COLO829 (cell line): ENCODE measurements around the gene ZBTB7C.

ENCODE experiments used
- DNase-seq: peaks from one replicate; pipeline ENCODE4 v3.0.0; 2012; ENCODE audit warnings: low spot score

ZBTB7C gene

DNA sequence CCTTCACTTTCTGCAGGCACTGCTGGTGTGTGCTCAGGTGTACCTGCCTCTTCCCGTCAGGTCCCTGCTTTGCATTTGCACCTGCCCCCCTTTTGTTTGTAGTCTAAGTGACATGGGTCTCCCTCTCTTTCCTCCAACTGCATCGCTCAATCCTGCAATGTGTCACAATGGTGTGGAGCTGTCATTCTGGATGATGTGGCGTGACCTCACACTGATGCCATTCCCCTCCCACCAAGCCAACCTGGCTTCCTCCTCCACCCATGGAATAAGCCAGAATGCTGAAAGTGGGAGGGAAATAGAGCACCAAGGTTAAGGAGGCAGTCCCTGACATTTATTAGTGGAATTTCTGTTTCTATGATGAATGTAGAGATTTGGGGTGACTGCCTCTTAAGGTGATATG, 156.7 kb downstream of the ZBTB7C start:
- DNase-seq, result no peak

DNA sequence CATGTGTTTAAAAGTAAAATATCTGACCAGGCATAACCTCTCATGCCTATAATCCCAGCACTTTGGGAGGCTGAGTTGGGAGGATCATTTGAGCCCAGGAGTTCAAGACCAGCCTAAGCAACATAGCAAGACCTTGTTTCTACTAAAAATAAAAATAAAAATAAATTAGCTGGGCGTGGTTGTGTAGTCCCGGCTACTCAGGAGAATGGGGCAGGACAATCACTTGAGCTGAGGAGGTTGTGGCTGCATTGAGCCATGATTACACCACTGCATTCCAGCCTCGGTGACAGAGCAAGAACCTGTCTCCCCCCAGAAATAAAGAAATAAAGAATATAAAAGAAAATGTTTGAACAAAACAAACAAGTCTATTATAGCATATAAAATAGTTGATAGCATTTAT, 158.3 kb downstream of the ZBTB7C start:
- DNase-seq, result no peak

DNA sequence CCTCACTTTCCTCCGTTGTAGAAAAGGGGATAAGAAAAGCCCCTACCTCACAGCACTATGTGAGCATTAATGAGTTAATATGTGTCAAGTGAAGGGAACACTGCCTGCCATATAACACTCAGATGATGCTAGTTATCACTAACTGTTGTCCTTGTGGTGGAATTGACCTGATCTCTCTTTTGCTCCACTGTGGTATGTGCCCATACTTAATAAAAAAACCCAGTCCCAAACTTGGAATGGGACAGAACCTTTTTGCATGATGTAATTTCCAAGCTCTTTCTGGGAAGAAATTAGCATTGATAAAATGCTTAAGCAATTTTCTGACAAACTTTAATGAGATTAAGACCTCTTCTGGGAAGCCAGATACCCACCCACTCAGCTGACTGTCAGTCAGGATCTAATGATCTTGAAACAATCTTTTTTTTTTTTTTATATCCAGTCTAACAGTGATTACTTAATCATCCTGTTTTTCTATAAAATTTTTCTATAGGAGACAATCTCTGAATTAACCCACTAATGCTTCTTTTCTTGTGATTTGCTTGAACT, 158.7 kb downstream of the ZBTB7C start:
- no peak for DNase-seq

DNA sequence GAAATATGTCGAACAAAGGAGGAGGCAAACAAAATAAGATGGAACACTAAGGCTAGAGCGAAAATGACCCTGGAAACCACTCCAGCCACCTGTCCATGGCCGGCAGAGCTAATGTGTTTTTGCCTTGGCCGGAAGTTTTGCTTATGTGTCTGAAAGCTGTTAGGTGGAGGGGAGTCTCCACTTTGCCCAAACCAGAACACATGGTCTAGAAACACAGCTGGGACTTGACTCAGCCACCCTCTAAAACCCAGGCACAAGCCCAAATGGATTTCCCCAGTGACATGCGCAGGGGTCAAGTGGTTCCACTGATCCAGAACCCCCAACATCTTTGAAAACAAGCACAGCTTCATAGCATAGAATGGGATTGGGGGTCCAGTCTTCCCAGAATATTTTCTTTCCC, 159.3 kb downstream of the ZBTB7C start:
- no peak for DNase-seq

DNA sequence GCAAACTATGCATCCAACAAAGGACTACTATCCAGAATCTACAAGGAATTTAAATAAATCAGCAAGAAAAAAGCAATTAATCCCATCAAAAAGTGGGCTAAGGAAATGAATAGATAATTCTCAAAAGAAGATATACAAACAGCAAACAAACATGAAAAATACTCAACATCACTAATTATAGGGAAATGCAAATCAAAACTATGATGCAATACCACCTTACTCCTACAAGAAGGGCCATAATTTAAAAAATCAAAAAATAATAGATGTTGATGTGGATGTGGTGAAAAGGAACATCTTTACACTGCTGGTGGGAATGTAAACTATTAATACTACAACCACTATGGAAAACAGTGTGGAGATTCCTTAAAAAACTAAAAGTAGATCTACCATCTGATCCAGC, 164.7 kb downstream of the ZBTB7C start:
- DNase-seq, result no peak

DNA sequence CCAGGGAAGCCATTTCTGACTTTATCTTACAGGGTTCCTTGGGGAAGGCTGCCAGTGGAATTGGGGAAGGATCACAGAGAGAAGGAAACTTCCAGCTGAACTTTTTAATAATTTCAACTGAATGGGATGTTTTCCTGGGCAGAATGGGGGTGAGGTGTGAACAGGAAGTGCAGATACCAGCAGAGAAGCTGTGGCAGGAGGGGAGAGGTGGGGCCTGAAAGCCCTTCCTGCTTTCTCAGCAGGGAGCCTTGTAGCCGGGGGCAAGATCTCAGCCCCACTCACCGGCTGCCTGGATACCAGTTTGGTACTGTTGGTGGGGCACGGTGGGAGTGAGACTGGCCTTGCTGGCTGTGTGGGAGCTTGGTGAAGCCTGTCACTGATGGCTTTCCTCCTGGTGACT, 170.5 kb downstream of the ZBTB7C start:
- no peak for DNase-seq

DNA sequence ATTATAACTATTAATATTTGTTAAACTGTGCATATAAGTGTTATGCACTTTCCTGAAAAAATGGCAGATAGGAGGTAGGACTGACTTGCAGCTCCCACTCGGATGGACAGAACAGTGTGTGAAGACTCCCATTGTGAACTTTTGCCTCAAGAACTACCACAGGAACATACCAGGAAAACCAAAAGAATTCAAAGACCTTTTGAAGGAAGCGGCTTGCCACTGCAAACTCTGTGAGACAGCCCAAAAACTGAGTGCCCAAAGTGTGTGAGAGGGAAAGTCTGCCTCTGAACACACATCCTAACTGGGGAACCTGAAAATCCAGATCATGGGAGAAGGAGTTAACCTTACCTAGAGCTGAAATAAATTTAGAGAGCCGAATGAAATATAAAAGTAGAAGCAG, 171.0 kb downstream of the ZBTB7C start:
- no peak for DNase-seq

DNA sequence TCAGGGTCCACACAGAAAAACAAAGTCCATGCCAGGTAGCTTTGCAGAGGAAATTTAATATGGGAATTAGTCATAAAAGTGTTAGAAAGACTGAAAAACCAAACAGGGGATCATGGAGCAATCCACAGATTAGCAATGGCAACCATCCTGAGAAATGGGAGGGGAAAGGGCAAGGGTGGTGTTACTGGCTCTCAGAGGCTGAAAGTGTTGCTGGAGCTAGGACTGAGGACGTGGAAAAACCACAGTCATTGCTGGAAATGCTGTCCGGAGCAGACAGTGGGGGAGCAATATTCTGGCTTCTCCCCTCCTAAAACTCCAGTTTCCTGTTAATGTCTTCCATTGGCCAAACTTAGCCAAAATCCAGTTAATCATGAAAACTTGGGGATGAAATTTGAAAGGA, 172.4 kb downstream of the ZBTB7C start:
- no peak for DNase-seq

DNA sequence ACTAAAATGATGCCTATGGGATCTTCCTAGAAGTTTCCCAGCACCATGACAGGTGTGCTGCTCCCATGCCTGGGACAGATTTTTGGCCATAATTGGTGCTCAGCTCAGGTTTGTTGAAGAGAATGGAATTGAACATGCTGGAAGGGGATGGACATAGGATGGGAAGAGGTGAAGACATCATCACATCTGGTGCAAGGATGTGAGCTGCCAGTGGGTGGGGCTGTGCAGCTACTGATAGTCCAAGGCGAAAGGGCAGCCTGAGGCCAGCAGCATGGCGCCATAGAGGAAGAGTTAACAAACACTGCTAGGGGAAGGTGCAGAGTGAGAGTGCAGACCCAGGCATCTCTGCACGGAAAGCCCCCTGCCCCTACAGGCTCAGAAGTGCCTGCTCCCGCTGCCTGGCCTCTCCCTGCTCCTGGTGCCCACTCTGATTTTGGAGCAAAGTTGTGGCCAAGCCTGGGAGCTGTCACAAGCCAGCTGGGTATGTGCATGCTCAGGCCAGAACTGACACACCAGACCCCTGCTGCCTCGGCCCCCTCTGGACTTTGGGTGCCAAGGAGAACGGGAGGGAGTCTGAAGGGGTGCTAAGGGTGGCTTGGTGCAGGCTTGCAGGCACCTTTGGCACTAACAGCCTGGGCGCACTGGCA, 178.6 kb downstream of the ZBTB7C start:
- DNase-seq, result peak; percentile 84

DNA sequence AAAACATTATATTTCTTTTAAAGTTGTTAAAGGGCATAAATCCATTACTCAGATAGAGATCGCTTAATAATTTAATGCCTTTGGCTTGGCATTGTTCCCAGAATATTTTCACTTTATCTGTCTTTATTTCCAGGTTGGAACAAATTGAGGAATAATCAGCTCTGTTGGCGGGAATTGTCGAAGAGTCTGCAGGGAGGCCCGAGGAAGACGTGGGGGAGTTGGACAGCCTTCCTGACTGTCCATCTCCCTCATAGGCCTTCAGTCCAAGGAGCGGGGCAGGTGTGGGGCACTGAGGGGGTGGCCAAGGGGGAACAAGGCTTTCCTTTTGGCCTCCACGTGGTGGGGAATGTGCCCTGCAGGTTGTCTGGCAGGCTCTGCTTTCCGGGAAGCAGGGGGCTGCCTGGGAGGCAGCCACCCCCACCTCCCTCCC, 179.6 kb downstream of the ZBTB7C start:
- DNase-seq, result no peak

DNA sequence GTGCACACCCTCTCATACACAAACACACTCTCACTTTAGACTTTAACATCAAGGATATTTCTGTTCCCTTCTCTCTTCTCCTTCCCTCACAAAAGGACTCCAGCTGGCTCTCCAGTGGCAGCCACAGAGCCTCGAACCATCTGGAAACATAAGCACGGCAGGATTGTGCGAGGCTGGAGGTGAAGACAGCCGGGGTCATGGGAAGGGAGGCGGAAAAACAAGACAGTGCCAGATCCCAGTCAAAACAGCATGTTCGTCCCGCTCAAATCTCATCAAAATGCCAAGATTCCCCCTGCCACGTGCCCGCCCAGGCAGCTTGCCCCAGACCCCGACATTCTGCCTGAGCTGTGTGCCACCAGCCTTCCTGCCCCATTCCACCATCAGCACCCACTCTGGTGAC, 180.3 kb downstream of the ZBTB7C start:
- DNase-seq, result no peak

DNA sequence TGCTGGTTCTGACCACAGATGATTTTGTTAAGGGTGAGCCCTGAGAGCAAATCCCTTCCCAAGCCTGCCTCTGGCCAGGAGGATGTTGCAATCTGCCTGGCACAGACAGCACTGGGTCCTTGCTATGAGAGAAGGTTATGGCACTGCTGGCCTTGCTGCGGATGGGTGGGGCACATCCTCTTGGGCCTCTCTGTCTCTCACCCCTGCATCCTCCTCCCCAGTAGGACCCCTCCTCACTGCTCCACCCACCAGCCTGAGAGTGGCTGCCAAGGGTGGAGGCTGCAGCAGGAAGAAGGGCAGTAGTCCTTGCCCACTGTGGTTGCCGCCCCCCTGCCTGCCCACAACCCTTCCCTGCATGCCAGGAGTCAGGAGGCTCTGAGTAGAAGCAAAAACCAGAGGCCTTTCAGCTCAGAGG, 180.9 kb downstream of the ZBTB7C start:
- DNase-seq, result no peak

DNA sequence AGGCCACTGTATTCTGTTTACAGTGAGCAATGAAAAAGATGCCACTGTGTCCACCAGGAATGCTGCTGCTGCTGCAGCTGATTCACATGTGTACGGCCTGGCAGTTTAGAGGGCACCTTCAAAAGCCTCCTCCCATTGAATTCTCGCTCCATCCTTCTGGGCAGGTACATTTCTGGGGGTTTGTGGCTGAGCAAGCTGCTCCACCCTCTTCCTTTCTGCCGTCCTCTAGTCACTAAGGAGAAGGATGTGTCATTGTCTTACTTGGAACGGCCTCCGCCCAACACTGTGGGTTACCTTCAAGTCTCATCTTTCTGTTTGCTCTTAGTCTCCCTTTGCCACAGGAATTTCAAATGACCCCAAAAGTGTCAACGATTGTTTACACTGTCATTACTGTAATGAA, 182.0 kb downstream of the ZBTB7C start:
- no peak for DNase-seq

DNA sequence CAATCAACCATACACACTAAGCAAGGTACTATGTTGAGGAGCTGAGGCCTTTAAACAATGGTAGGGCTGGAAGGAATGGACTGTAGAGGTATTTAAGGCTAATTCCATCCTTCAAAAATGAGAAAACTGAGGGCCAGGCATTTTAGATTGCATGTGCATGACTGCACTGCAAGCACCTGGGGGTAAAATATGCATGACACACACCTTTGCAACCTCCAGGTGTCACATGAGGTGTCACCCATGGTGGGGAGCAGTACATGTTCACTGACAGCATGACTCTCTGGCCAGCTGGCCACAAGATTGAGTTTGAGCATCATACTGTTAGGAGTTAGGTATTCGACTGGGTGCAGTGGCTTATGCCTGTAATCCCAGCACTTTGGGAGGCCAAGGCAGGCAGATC, 182.8 kb downstream of the ZBTB7C start:
- no peak for DNase-seq

DNA sequence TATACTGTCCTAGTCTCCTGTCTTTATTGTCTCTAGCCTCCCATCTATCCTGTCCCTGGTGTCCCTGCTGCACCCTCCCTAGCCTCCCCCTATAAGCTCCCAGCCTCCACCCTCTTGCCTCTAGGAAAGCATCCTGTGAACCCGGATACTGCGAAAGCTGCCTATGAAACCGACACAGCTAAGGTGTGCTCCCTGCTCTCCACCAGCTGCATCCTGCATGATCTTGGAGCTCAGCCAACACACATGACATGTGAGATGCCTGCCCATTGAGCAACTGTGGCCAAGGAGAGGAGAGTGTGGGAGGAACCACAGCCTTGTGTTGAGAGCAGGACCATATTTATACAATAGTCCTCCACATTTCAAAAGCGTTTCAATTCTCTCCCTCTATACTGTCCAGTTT, 187.1 kb downstream of the ZBTB7C start:
- DNase-seq, result peak; percentile 5

DNA sequence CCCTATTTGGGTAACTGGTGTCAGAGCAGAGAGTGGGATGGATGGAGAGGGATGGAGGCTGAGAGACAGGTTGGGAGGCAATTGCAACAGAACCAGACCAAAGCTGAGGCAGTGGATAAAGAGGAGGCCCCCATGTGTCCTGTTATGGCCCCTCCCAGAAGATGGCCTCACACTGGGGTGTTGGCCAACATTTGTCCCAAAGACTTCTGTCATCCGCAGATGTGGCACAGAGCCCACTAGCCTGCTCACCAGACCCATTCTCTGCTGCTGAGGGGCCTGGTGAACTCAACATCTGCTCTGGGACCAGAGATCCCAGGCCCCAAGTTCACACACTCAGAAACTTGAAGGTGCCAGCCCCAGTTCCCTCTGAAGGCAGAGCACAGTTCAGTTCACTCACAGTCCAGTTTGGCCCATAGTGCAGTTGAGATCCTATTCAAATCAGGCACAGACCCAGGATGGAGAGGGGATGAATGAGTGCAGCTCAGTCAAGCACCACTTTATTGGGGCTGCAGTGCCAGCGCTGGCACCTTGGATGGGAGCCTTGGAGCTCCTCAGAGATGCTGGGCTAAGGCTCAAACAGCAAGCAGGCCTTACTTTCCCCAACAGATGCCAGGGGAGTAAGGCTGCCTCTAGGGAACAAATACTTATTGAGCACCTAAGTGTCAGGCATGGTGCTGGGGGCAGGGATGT, 189.2 kb downstream of the ZBTB7C start:
- no peak for DNase-seq

DNA sequence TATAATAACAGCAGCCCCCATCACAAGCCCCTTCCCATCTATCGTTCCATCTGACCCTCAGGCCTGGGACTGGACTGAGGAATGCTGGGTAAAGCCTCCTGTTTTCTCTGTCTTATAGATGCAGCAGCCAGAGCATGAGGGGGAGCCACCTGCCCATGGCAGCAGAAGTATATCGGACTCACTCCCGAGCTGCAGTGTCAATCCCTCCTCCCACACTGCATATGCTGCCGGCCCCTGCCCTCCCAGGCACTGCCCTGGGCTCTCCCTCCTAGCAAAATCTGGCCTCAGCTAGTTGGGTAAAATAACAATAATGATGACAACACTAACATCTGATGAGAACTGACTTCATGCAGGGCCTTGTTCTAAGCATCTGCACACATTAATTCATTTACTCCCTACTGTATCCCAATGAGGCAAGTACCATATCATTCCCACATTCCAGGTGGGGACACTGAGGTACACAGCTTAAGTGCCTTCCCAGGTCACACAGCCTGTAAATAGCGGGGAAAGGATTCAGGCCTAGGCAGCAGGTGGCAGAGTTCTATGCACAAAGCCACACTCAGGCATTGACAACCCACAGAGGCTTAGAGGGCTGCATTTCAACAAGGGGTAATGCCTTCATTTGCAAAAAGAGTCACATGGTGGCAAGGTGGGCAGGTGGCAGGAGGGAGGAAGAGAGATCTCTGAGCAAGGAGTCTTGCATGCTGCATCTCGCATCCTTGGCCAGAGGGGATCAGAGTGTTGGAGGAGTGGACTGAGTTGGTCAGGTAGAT, 190.0 kb downstream of the ZBTB7C start:
- DNase-seq, result no peak

DNA sequence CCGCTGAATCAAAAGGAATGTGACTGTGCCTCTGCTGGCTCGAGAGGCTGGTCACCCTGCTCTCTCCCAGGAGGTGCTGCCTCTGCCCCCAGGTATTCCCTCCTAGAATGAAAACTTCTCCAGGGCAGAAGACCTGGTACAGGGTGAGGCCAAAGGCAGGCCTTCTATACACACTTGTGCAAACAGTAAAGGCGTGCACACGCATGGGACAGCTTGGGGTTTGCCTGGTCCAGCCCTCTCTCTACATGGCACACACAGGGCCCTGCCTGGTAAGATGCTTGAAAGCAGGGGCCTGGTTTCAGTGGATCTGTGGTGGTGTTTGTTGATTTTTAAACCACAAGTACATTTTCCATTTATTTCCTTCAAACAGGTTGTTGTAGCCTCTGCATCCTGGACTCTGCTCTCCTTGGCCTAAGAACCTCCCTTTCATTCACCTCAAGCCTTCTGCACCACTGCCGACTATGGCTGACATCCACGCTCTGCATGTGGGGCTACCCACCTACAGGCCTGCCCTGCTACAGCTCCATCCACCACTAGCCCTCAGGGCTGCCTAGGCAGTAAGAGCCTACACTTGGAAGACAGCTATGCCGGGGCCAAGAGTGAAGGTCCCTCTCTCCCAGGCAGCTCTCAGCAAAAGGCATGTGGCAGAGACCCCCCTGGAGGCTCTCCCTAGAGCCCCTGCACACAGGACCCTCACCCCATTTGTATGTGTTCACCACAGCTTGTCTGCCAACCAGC, 190.7 kb downstream of the ZBTB7C start:
- DNase-seq, result no peak

DNA sequence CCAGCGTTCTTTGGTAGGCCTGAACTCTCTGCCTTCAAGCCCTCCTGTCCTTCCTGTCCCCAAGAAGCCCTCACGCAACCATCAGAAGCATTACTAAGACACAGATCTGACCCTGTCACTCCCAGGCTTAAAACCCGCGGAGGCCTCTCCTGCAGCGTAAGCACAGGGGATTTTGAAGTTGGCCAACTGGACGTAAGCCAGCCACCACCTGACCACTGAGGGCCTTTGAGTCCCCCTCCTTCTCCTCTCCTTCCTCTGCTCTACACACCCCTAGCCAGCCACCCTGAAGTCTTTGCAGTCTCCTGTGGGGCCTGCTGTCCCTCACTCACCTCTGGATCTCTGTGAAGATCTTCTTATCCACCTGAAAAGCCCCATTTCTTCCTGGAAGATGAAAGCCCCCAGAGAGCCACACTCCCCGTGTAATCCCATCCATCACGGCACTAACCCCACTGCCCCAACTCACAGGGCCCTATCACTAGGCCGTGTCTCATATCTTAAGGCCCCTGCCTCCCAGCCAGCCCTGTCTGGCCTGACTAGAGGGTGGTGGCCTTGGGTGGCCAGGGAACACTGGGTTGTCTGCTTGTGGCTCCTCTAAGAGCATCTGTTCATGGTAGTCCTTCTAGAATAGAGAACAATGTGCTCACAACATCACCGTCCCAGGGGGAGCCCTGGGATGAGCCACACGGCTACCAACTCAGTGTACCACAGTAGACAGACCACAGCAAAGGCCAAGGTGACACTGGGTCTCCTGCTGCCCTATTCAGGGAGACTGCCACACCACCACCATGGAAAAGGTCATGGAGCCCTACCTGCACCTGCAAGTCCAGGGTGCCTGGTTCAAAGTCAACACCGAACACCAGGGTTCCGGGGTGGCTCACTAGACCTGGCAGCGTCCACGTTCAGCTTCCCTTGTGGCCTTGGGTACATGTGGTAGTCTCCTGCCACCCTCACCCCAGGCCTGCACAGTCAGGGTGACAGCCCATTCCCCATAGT, 191.6 kb downstream of the ZBTB7C start:
- no peak for DNase-seq

DNA sequence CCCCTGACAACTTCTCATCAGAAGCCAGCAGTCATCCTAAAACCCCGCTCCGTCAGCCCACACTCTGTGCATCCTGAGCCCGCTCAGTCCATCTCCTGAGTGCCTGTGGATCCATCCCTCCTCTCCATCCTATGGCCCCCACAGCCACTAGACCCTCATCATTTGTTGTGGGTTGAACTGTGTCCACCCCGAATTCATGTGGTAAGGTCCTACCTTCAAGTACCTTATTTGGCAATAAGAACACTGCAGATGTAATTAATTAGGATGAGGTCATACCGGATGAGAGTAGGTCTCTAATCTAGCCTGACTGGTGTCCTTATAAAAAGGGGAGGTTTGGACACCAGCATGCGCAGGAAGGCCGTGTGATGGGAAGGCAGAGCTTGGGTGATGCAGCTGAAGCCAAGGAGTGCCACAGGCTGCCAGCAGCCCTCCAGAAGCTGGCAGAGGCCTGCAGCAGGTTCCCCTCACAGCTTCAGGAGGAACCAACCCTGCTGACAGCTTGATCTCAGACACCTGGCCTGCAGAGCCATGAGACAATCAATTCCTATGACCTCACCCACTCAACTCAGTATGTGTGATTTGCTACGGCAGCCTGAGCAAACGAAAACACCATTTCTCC, 192.4 kb downstream of the ZBTB7C start:
- no peak for DNase-seq
